GM21381 (cell line): Measurements from ENCODE around the gene CCDC138.

ENCODE experiments used
- ATAC-seq: cut with Tn5 transposase; IDR thresholded peaks from one replicate; pipeline ENCODE4 v1.9.1; 2021; ENCODE audit warnings: mild to moderate bottlenecking, moderate library complexity; ENCODE audit not compliant: unreplicated experiment

The CCDC138 gene

GRCh38 chr2:108917526-108917925 is 131.0 kb downstream of the CCDC138 start:
- no peak for ATAC-seq

- no peak for ATAC-seq
Observed at GRCh38 chr2:108918156-108918874, 131.7 kb downstream of the CCDC138 start.

GRCh38 chr2:108918941-108919341 is 132.4 kb downstream of the CCDC138 start:
- no peak for ATAC-seq

GRCh38 chr2:108919571-108920373 is 133.2 kb downstream of the CCDC138 start:
- ATAC-seq: no peak

- ATAC-seq: no peak
Observed at GRCh38 chr2:108920686-108921085, 134.1 kb downstream of the CCDC138 start.

GRCh38 chr2:108921096-108922030 is 134.8 kb downstream of the CCDC138 start:
- ATAC-seq: no peak

GRCh38 chr2:108922141-108922915 is 135.8 kb downstream of the CCDC138 start:
- no peak for ATAC-seq

- ATAC-seq: no peak
Observed at GRCh38 chr2:108923019-108923700, 136.6 kb downstream of the CCDC138 start.

- ATAC-seq: no peak
Observed at GRCh38 chr2:108923736-108924579, 137.4 kb downstream of the CCDC138 start.

GRCh38 chr2:108924580-108925251 is 138.1 kb downstream of the CCDC138 start:
- no peak for ATAC-seq

- no peak for ATAC-seq
Observed at GRCh38 chr2:108925286-108925685, 138.7 kb downstream of the CCDC138 start.

- no peak for ATAC-seq
Observed at GRCh38 chr2:108925735-108926134, 139.2 kb downstream of the CCDC138 start.
